B cell (primary cell): ENCODE data around the gene PGAP6. TPM values are rescaled to one million over a fixed set of nuclear protein-coding genes. Genes with fewer than 3 reads are reported as not detected.

Experiments
- ATAC-seq: fragments of 200-7000 bp; cut with Tn5 transposase; one replicate; pipeline ENCODE4 v1.10.0; 2021; ENCODE audit warnings: low read depth, mild to moderate bottlenecking, moderate number of reproducible peaks, moderate library complexity
- CTCF ChIA-PET: fragments of 350-600 bp; sonication (Branson Sonifier 250); formaldehyde crosslinking; loops from one replicate; lab custom pipeline; 2021; ENCODE audit warnings: antibody characterized with exemption, inconsistent platforms; lab: Charles Lee
- POLR2A ChIA-PET: fragments of 350-600 bp; sonication (Branson Sonifier 250); formaldehyde crosslinking; loops from one replicate; lab custom pipeline; 2021; ENCODE audit warnings: antibody characterized with exemption; lab: Charles Lee
- DNase-seq: peaks from one replicate; pipeline ENCODE4 v3.0.0; 2013
- H2AFZ ChIP-seq: 2 replicates; pipeline ENCODE4 v1.6.1; 2012; ENCODE audit warnings: mild to moderate bottlenecking, low read depth, low read length; ENCODE audit not compliant: insufficient read depth, poor library complexity, severe bottlenecking
- H3K27ac ChIP-seq, 2 donors: 1 replicate in 1 of 2; 2 replicates in 1 of 2; pipeline ENCODE4 v1.5.1; 2012 to 2013; ENCODE audit warnings: low read length in 2 of 2, mild to moderate bottlenecking in 2 of 2, moderate library complexity in 1 of 2
- H3K27me3 ChIP-seq, 4 experiments: fragments of 200-600 bp in 1 of 4; sonication (generic) in 1 of 4; replicated peaks in 1 of 4; 1 replicate in 2 of 4; 2 replicates in 2 of 4; pipeline versions ENCODE4 v1.6.1 to v1.7.0; 2013 to 2016; ENCODE audit warnings: low read length in 3 of 4, mild to moderate bottlenecking in 2 of 4, mixed read lengths in 1 of 4, moderate library complexity in 1 of 4; ENCODE audit not compliant: insufficient read depth in 4 of 4, control insufficient read depth in 3 of 4; ENCODE audit errors: control extremely low read depth in 1 of 4
- H3K36me3 ChIP-seq, 2 experiments: replicated peaks in 1 of 2; 1 replicate in 1 of 2; 2 replicates in 1 of 2; pipeline versions ENCODE4 v1.6.1 to v1.7.1; 2013; ENCODE audit warnings: low read length in 1 of 2; ENCODE audit not compliant: insufficient read depth in 2 of 2, control insufficient read depth in 1 of 2; ENCODE audit errors: control extremely low read depth in 1 of 2, extremely low read depth in 1 of 2
- H3K4me1 ChIP-seq, 2 donors: fragments of 200-600 bp in 1 of 2; sonication (generic) in 1 of 2; 1 replicate in 1 of 2; 2 replicates in 1 of 2; pipeline versions ENCODE4 v1.5.1 to v1.6.1; 2013 to 2017; ENCODE audit warnings: low read length in 2 of 2; ENCODE audit not compliant: control insufficient read depth in 2 of 2, insufficient read depth in 2 of 2
- H3K4me2 ChIP-seq: replicated peaks from 2 replicates; pipeline ENCODE3; 2012; ENCODE audit warnings: mild to moderate bottlenecking, low read depth, low read length; ENCODE audit not compliant: poor library complexity, severe bottlenecking
- H3K4me3 ChIP-seq, 5 experiments: fragments of 200-600 bp in 1 of 5; sonication (generic) in 1 of 5; 1 replicate in 3 of 5; 2 replicates in 2 of 5; pipeline versions ENCODE4 v1.5.1 to v1.7.0; 2011 to 2016; ENCODE audit warnings: low read length in 4 of 5, mild to moderate bottlenecking in 4 of 5, low read depth in 2 of 5, control low read depth in 1 of 5, moderate library complexity in 1 of 5; ENCODE audit not compliant: insufficient read depth in 1 of 5; ENCODE audit errors: control extremely low read depth in 1 of 5, extremely low read depth in 1 of 5
- H3K79me2 ChIP-seq: fragments of 200-600 bp; sonication (generic); one replicate; pipeline ENCODE4 v1.6.0; 2016; ENCODE audit warnings: low read length; ENCODE audit not compliant: control insufficient read depth, insufficient read depth
- H3K9ac ChIP-seq: fragments of 200-600 bp; sonication (generic); 2 replicates; pipeline ENCODE4 v1.6.1; 2017; ENCODE audit warnings: mild to moderate bottlenecking, low read length, moderate library complexity
- H3K9me3 ChIP-seq, 3 donors: one replicate each; pipeline versions ENCODE4 v1.6.1 to v1.7.1; 2013; ENCODE audit warnings: low read length in 2 of 3; ENCODE audit not compliant: control insufficient read depth in 2 of 3, insufficient read depth in 1 of 3; ENCODE audit errors: control extremely low read depth in 1 of 3
- H4K20me1 ChIP-seq: 2 replicates; pipeline ENCODE4 v1.6.0; 2012; ENCODE audit warnings: mild to moderate bottlenecking, low read length; ENCODE audit not compliant: insufficient read depth, control insufficient read depth, poor library complexity, severe bottlenecking
- H3K27ac Mint-ChIP-seq: one replicate; pipeline ENCODE4 v1.8.0; 2021; ENCODE audit warnings: mixed read lengths
- H3K27me3 Mint-ChIP-seq: one replicate; pipeline ENCODE4 v1.8.0; 2021; ENCODE audit warnings: mixed read lengths
- H3K4me1 Mint-ChIP-seq: one replicate; pipeline ENCODE4 v1.8.0; 2021; ENCODE audit warnings: mixed read lengths
- H3K4me3 Mint-ChIP-seq: one replicate; pipeline ENCODE4 v1.8.0; 2021; ENCODE audit warnings: mixed read lengths
- H3K9me3 Mint-ChIP-seq: one replicate; pipeline ENCODE4 v1.8.0; 2022; ENCODE audit warnings: mixed read lengths; ENCODE audit not compliant: insufficient read depth
- CTCF ChIP-seq: fragments of 200-600 bp; IDR thresholded peaks from one replicate; pipeline ENCODE4 v1.8.0; 2022; ENCODE audit warnings: antibody characterized with exemption, mild to moderate bottlenecking
- EZH2 ChIP-seq: IDR thresholded peaks from 2 replicates; pipeline ENCODE4 v1.6.1; 2012; ENCODE audit warnings: borderline replicate concordance, low read depth, mild to moderate bottlenecking, moderate library complexity, low read length; ENCODE audit not compliant: insufficient read depth, poor library complexity, severe bottlenecking
- WGBS: methylation state at CpG from one replicate; pipeline ENCODE4 v1.1.5; 2013; ENCODE audit warnings: missing lambda C conversion rate; ENCODE audit not compliant: insufficient coverage; 5-methylcytosine and 5-hydroxymethylcytosine counted together
- intact Hi-C: fragments of 100-400 bp; cut with micrococcal nuclease; formaldehyde crosslinking; loops from one replicate; pipeline ENCODE4 v1.10.0; 2022
- polyA plus RNA-seq: library from polyadenylated mRNA; depleted of rRNA; stranded (reverse); fragments of >200 nt; gene quantifications from 2 replicates; pipeline ENCODE4 v1.2.3, GENCODE V29; 2012
- total RNA-seq, 2 donors: library from RNA; stranded (reverse); fragments of 120-200 nt in 1 of 2; gene quantifications; 1 replicate in 1 of 2; 2 replicates in 1 of 2; pipeline versions ENCODE4 v1.2.3 to v1.2.4, GENCODE V29; 2013 to 2022

The PGAP6 gene
- total and polyA plus RNA-seq, 2 donors (not counting 1 experiment from before 2014, with no cell fraction given), result 47.4 to 158 TPM

GRCh38 chr16:324451-325334, 57.1 kb downstream of the PGAP6 start:
- Histone ChIP-seq H3K4me2 (peak overlapping the region; percentile 84), H3K4me3 (peak overlapping the region in 4 of 5 experiments; percentile 33 to 58 (median 41)), H3K9me3 (no peaks in the 10 kb centered on the region), H3K36me3 (peaks cover 0 to 2% of the 10 kb centered on the region in 2 experiments), H3K79me2 (peaks cover 61% of the 10 kb centered on the region), H3K27ac (peak overlapping the region; percentile 60 to 65), H3K4me1 (peaks cover 22 to 34% of the 10 kb centered on the region in 2 donors), H3K9ac (peak overlapping the region; percentile 54), H4K20me1 (peaks cover 77% of the 10 kb centered on the region), H3K27me3 (no peaks in the 10 kb centered on the region), H2AFZ (peak overlapping the region; percentile 30)
- peak overlapping the region; percentile 81 for H3K4me3 Mint-ChIP-seq
- no peaks in the 10 kb centered on the region for H3K27me3 Mint-ChIP-seq
- CTCF ChIA-PET, result no interaction called here
- peak overlapping the region; percentile 61 for H3K27ac Mint-ChIP-seq
- DNase-seq (peak; percentile 81), ATAC-seq (peak; percentile 74)
- H3K4me1 Mint-ChIP-seq, result peaks cover 43% of the 10 kb centered on the region
- TF ChIP-seq CTCF, result no peak
- no peak for TF ChIP-seq EZH2
- no peaks in the 10 kb centered on the region for H3K9me3 Mint-ChIP-seq
- intact Hi-C loops, result no loop called here
- POLR2A ChIA-PET, result interaction anchor here (1.2 kb wide), 1 partner anchor 89 kb away, joined by 4 read pairs; no protein-coding TSS in a partner anchor
- WGBS, result 12% methylated on average over 54 of the region's 55 CpGs

GRCh38 chr16:324201-324450, 57.7 kb downstream of the PGAP6 start:
- peak overlapping the region; percentile 84 for H3K4me2 ChIP-seq
- Mint-ChIP-seq H3K9me3 (no peaks in the 10 kb centered on the region), H3K4me3 (peak overlapping the region; percentile 81), H3K4me1 (peaks cover 41% of the 10 kb centered on the region), H3K27me3 (no peaks in the 10 kb centered on the region), H3K27ac (peak overlapping the region; percentile 50)
- intact Hi-C loops, result no loop called here
- DNase-seq, result no peak
- no peaks in the 10 kb centered on the region for H3K9me3 ChIP-seq
- H3K4me3 ChIP-seq, result peak overlapping the region in 2 of 5 experiments; percentile 45 to 58
- TF ChIP-seq EZH2 (no peak), CTCF (no peak)
- 93% methylated on average over 17 of the region's 17 CpGs for WGBS
- peak overlapping the region; percentile 54 for H3K9ac ChIP-seq
- peaks cover 61% of the 10 kb centered on the region for H3K79me2 ChIP-seq
- no peaks in the 10 kb centered on the region for H3K27me3 ChIP-seq
- H4K20me1 ChIP-seq, result peaks cover 79% of the 10 kb centered on the region
- ChIA-PET CTCF (no interaction called here), POLR2A (interaction anchor here (1.2 kb wide), 1 partner anchor 89 kb away, joined by 4 read pairs; no protein-coding TSS in a partner anchor)
- H3K4me1 ChIP-seq, result peaks cover 22 to 34% of the 10 kb centered on the region in 2 donors
- no peak overlapping the region for H2AFZ ChIP-seq
- peaks cover 2 to 3% of the 10 kb centered on the region in 2 experiments for H3K36me3 ChIP-seq
- no peak for ATAC-seq
- H3K27ac ChIP-seq, result peak overlapping the region; percentile 60 to 65
